GM18951 (cell line): ENCODE data around the gene PKP4.

Source experiments
- POLR2A ChIP-seq: IDR thresholded peaks from 4 replicates; pipeline ENCODE4 v1.6.1; 2011; ENCODE audit warnings: mild to moderate bottlenecking; ENCODE audit not compliant: insufficient read length, insufficient read depth; ENCODE audit errors: extremely low read depth
- in situ Hi-C: fragments of 300-500 bp; cut with MboI; formaldehyde crosslinking; loops from one replicate; pipeline ENCODE4 v1.12.0; 2022; ENCODE audit warnings: low sequenced_read_pairs, mixed read lengths, inconsistent platforms; ENCODE audit not compliant: unreplicated experiment

The PKP4 gene

DNA sequence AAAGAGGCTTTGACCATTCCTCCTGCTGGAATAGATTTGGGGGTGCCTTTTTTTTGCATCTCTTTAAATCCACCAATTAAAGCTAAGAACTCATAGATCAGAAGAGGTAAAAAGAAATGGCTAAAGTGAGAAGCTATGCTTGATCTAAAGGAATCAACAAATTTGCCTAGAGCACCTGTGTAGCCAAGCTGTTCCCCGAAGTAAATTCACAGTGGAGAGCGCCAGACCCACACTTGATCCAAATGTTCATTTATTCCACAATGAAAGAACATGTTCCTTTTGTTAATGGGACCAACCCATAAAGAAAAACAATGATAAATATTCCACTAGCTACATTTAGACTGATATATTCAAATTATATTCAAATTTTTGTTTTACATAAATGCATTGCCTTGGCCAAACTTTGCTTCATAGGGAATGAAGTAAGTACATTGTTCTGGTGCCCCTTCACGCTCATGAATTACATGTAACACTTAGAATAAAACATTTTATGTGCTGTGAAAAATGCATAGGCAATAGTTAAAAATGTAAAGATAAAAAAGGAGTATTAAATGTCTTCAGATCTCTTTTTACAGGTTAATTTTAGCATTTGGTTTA is 167.4 kb downstream of the PKP4 start:
- in situ Hi-C loops = no loop called here
- TF ChIP-seq POLR2A = no peak

DNA sequence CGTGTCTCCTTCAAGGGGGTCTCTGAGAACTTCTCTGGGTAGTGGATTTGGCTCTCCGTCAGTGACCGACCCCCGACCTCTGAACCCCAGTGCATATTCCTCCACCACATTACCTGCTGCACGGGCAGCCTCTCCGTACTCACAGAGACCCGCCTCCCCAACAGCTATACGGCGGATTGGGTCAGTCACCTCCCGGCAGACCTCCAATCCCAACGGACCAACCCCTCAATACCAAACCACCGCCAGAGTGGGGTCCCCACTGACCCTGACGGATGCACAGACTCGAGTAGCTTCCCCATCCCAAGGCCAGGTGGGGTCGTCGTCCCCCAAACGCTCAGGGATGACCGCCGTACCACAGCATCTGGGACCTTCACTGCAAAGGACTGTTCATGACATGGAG is 168.2 kb downstream of the PKP4 start:
- in situ Hi-C loops = no loop called here

DNA sequence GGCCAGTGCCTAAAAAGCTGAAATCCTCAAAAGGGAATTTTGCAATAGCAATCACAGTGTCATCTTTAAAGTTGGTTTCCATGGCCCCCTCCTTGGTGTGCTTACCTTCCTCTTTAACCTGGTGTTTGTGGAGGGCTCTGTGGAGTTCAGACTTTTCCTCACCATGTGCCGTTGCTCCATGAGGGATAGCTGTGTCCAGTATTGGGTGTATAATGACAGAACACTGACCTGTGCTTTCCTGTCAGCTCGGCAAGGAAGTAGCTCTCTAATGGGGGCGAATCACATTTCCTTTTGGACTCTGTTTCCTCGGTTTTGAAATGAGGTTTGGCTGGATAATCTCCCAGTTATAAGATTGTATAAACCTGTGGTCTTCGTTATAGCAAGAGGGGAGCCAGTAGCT is 172.4 kb downstream of the PKP4 start:
- in situ Hi-C loops = no loop called here
- no peak for TF ChIP-seq POLR2A

More for the DNA sequence above, 168.2 kb downstream of the PKP4 start:
- no peak for TF ChIP-seq POLR2A

DNA sequence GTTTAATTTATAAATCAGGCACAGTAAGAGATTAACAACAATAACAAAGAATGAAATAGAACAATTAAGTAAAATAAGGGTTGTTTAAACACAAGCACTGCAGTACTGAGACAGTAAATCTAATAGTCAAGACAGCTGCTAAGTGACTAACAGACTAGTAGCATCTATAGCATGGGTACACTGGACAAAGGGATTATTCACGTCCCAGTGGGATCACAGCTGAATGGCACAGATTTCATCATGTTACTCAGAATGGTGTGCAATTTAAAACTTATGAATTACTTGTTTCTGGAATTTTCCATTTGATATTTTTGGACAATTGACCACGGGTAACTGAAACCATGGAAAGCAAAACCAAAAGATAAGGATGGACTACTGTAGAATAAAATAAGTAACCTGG is 176.5 kb downstream of the PKP4 start:
- in situ Hi-C loops = no loop called here
- TF ChIP-seq POLR2A = no peak

DNA sequence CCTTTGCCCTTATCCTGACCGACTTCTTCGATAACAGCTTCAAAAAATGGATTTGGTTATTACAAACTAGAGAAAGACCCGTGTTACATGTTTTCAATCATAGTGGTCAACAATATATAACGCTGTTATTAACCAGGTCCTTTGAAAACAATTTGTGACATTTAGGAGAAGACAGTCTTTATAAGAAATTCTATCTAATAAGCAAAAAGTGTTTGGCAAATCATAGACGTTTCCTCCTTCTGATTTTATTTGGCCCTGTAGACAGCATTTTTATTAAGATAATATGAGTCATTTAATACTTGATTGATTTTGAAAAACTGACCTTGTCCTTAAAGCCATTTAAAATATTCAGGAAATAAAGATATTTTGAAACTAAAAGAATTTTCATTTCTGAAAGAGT is 177.9 kb downstream of the PKP4 start:
- TF ChIP-seq POLR2A = no peak
- in situ Hi-C loops = no loop called here

DNA sequence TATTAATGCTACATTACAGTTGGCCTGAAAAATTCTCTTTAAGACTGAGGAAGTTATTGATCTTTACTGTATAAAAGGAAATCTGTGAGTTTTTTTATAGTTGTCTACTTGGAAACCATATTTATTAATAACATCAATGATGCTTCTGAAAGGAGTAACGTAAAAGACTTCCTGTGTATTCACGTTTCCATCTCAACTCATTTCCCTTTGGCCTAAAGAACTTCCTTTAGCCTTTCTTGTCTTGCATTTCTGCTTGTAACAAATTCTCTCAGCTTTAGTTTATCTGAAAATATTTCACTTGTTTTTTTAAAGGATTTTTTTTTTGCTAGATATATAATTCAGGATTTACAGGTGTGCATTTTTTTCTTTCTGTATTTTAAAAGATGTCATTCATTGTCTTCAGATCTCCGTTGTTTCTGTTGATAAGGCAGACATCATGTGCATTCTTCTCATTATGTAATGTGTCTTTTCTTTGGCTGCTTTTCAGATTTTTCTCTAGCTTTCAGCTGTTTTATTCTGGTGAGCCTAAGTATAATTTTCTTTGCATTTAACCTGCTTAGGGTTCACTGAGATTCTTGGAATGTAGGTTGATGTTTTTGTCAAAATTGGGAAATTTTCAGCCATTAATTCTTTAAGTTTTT is 179.3 kb downstream of the PKP4 start:
- no peak for TF ChIP-seq POLR2A
- in situ Hi-C loops = no loop called here

DNA sequence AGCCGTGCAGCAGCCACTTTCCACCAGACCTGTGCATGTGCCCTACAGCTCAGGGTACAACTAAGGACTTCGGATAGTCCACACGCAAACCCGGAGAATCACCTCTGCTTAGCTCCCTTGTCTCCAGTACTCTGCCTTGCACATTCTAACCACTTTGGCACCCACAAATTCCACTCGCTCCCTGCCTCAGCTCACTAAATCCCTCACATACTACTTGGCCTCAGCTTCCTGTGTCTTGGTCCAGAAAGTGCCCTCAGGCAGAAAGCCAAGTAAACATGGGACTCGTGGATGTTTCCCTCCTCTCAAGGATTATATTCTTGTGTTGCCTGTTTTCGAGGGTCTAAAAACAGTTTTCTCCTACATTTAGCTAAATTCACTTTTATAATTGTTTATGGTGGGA is 180.6 kb downstream of the PKP4 start:
- TF ChIP-seq POLR2A = no peak
- in situ Hi-C loops = no loop called here

DNA sequence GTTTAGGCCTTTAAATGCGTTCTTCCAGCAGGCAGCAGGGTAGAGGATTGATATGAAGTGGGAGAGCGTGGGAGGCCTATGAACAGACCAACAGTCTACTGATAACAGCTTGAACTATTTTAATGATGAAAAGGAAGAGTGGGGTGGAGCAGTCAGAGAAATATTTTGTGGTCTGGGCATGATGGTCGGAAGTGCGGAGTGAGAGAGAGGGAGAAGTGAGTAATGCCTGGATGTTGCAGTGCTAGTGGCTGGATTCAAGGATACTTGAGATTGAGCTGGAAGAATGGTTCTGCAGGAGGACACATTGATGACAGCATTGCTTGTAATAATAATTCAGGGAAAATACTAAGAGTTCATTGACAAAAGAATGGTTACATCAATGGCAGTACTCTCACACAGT is 187.4 kb downstream of the PKP4 start:
- TF ChIP-seq POLR2A = no peak
- in situ Hi-C loops = no loop called here

DNA sequence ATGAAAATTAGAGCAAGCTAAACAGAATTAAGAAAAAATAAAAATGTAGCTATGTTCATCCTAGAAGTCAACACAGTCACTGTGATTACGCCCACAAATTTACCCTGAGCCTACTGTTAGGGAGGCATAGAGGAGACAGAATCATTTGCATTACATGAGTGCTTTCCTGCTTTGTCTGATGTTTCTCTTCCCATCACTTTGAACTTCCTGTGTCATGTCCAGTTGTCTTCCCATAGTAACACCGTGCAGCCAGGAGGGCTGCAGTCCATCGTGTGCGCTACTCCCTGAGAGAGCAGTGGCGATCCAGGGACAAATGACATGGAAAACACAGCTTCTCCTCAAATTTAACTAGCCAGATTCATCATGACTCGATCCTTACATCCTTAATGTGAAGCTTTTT is 188.5 kb downstream of the PKP4 start:
- TF ChIP-seq POLR2A = no peak
- in situ Hi-C loops = no loop called here

DNA sequence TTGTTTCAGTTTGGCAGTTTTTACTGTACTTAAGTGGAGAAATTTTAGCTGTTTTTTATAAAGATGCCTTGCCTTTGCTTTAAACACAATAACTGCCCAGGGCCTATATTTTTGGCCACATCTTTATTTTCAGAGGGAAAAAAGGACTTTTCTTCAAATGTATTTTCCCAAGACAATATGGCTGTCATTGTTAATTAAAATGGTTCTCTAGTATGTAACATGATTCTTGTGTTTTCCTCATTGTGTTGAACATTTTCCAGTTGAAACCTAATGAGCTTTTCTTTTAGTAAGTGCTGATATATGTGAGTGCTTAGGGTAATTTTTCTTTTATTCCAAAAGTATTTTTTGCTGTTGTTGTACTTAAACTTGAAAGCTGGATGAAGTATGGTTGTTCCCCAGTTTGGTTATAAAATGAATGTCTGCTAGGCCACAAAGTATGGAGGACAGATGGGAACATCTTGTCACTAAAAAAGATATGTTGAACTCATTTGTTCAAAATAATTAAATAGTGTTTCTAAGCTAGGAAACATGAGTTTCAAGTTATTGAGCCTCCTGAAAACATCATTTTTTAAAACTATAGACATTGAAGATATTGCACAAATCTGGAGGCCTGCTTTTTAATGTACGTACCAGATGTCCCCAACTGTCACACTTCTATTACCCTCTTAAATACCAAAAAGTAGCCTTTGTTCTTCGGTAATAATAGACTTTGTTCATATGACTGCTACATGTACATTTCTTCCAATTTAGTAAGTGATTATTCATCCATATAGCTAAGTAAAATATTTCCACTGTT is 190.9 kb downstream of the PKP4 start:
- in situ Hi-C loops = no loop called here
- TF ChIP-seq POLR2A = no peak

DNA sequence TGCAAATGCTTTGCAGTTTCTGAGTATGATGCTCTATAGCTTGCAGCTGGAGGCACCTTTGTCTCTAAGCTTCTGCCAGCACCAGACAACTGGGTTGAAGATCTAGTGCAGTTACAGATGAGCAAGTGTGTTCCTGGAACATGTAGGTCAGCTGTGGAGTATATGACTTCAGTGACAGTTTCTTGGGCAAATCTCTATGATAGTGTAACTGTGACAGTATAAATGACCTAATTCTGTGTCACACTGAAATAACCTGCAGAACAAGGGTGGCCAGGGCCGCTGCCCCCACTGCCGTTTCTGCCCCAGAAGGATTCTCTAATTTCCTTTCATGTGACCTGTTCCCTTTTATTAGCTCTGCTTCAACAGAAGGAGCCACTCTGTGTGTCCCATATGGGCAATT is 193.1 kb downstream of the PKP4 start:
- in situ Hi-C loops = no loop called here
- no peak for TF ChIP-seq POLR2A

DNA sequence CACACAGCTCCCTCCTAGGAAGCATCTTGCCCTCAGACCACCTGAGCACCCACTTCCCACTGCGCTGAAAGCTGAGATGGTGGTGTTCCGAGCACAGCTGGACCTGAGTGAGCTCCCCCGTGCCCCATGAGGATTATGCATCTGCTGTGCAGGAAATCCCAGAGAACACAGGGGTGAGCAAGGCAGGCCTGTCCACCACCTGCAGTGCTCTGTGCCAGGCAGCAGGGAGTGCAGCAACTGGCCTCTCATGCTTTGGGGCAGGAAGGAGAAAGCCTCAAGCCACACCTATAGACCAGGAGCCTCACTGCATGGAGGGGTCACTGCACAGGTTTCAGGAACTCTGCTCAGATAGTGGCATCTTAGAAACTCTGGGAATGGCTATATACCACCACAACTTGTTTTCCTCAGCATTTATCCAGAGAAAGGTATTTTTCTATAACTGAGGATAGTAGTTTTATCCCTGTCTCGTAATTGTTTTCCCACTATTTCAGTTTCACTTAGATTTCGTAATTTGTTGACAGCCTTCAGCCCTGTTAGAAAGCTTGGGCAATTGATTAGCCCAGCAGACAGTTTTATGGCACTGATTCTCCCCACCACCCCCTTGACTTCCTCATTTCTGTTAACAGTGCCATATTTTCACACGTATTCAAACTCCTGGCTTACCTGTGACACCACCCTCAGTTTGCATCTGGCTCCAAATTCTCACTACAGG is 194.1 kb downstream of the PKP4 start:
- in situ Hi-C loops = no loop called here
- TF ChIP-seq POLR2A = no peak

DNA sequence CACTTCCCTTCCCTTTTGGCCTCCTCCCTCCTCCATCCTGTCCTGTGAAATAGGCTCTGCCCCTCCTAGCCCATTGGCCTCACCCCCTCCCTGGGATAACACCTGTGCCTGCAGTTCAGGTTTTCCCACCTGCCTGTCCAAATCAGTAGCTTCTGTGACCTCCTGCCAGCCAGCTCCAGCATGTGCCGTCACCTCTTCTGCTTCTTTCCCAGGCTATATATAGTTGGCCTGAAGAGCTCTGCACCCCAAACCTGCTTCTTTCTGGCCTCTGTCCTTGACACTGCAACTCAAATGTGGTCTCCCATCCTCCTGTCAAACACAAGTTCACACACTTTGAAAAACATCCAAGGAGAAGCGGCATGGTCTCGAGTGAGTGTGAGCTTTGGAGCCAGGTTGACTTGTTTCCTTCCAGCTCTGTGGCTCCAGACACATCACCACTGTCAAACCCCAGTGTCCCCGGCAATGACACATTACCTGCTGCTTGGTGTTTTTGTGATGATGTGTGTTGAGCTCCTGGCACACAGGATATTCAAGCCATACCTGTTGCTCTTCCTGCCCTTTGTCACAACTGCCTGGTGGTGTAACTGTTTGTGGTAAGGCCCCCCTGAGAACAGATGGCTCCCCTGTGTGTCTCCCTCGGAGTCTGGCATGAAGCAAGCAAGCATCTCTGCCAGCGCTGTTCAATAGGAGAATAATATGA is 194.8 kb downstream of the PKP4 start:
- TF ChIP-seq POLR2A = no peak
- in situ Hi-C loops = no loop called here
